Right ventricle myocardium inferior (tissue), 1 donor: ENCODE results near the gene A2ML1. TPM values are rescaled to one million over a fixed set of nuclear protein-coding genes. Genes with fewer than 3 reads are reported as not detected.
"Not testable (repeated sequence)": the region's sequence is repeated elsewhere in the genome, so short reads cannot be mapped to it uniquely, and the experiment has no call there.

Experiments
- ATAC-seq: fragments of 200-7000 bp; cut with Tn5 transposase; one replicate; pipeline ENCODE4 v1.9.1; 2020; ENCODE audit warnings: mild to moderate bottlenecking, moderate library complexity
- DNase-seq: peaks from one replicate; pipeline ENCODE4 v3.0.0; 2021; ENCODE audit errors: missing footprints
- intact Hi-C: fragments of 100-400 bp; cut with DNase I; formaldehyde crosslinking; loops from one replicate; pipeline ENCODE4 v1.11.0; 2022
- total RNA-seq: library from RNA; stranded (reverse); fragmentation: NEBNext Ultra II Directional; extraction: Animal tissue kit (Norgen Biotek cat#: 25700); gene quantifications from one replicate; pipeline ENCODE4 v1.2.1, GENCODE V29; 2021
- donor health status: DM: no; HTN: yes; CAD: no; lungs with severe emphysema.

A2ML1 gene
- total RNA-seq, 1 donor from 2014 or later: not detected

- intact Hi-C loops: loop anchor here (2.0 to 5.0 kb wide), 2 partner anchors 111 to 210 kb away; no protein-coding TSS in a partner anchor
- DNase-seq: no peak
- ATAC-seq: no peak
Observed at GRCh38 chr12:8891976-8892375, 69.6 kb downstream of the A2ML1 start.

- no peak for DNase-seq
- intact Hi-C loops: loop anchor here (5.0 kb wide), 1 partner anchor 212 kb away; no protein-coding TSS in a partner anchor
- ATAC-seq: no peak
Observed at GRCh38 chr12:8894378-8894777, 72.0 kb downstream of the A2ML1 start.

GRCh38 chr12:8894986-8895385 lies 72.6 kb downstream of the A2ML1 start:
- DNase-seq: no peak
- intact Hi-C loops: loop anchor here (5.0 kb wide), 1 partner anchor 213 kb away; no protein-coding TSS in a partner anchor
- no peak for ATAC-seq

GRCh38 chr12:8897081-8897480 lies 74.7 kb downstream of the A2ML1 start:
- ATAC-seq: no peak
- no peak for DNase-seq
- intact Hi-C loops: no loop called here

GRCh38 chr12:8899830-8900229 lies 77.4 kb downstream of the A2ML1 start:
- intact Hi-C loops: no loop called here
- ATAC-seq: no peak
- no peak for DNase-seq

GRCh38 chr12:8902703-8903102 lies 80.3 kb downstream of the A2ML1 start:
- ATAC-seq, DNase-seq, intact Hi-C loops: not testable (repeated sequence)

- ATAC-seq: no peak
- intact Hi-C loops: no loop called here
- DNase-seq: no peak
Observed at GRCh38 chr12:8903646-8904045, 81.2 kb downstream of the A2ML1 start.

GRCh38 chr12:8904665-8905064 lies 82.2 kb downstream of the A2ML1 start:
- no peak for DNase-seq
- intact Hi-C loops: no loop called here
- peak; percentile 74 for ATAC-seq

- DNase-seq (no peak), ATAC-seq (peak; percentile 72)
- intact Hi-C loops: no loop called here
Observed at GRCh38 chr12:8905546-8905945, 83.1 kb downstream of the A2ML1 start.

- intact Hi-C loops: no loop called here
- ATAC-seq: no peak
- no peak for DNase-seq
Observed at GRCh38 chr12:8906266-8907180, 84.1 kb downstream of the A2ML1 start.

- DNase-seq: no peak
- intact Hi-C loops: no loop called here
- ATAC-seq: no peak
Observed at GRCh38 chr12:8907513-8907912, 85.1 kb downstream of the A2ML1 start.

- ATAC-seq (no peak), DNase-seq (no peak)
- intact Hi-C loops: no loop called here
Observed at GRCh38 chr12:8909752-8910151, 87.3 kb downstream of the A2ML1 start.

- intact Hi-C loops: no loop called here
- ATAC-seq (no peak), DNase-seq (no peak)
Observed at GRCh38 chr12:8911606-8912268, 89.3 kb downstream of the A2ML1 start.

GRCh38 chr12:8912914-8913313 lies 90.5 kb downstream of the A2ML1 start:
- ATAC-seq: no peak
- intact Hi-C loops: no loop called here
- no peak for DNase-seq

GRCh38 chr12:8913702-8914032 lies 91.2 kb downstream of the A2ML1 start:
- no peak for ATAC-seq
- DNase-seq: no peak
- intact Hi-C loops: loop anchor here (2.0 kb wide), 1 partner anchor 37 kb away; no protein-coding TSS in a partner anchor

GRCh38 chr12:8914033-8914715 lies 91.8 kb downstream of the A2ML1 start, which contains the start of gene PHC1:
TSS of gene PHC1 (plus strand) at chr12:8914509. CDS start at chr12:8917678, 3,169 bp downstream.
- intact Hi-C loops: loop anchor here (2.0 kb wide), 1 partner anchor 37 kb away; no protein-coding TSS in a partner anchor
- ATAC-seq: peak; percentile 79
- DNase-seq: peak; percentile 92

GRCh38 chr12:8914716-8915526 lies 92.5 kb downstream of the A2ML1 start:
- ATAC-seq (peak; percentile 58), DNase-seq (peak; percentile 70)
- intact Hi-C loops: loop anchor here (2.0 kb wide), 1 partner anchor 36 kb away; no protein-coding TSS in a partner anchor

GRCh38 chr12:8916154-8916553 lies 93.7 kb downstream of the A2ML1 start:
- ATAC-seq (no peak), DNase-seq (no peak)
- intact Hi-C loops: no loop called here
